ENCODE measurements around the gene MT1M.
"Not testable (repeated sequence)": the region's sequence is repeated elsewhere in the genome, so short reads cannot be mapped to it uniquely, and the experiment has no call there.

MT1M gene

DNA sequence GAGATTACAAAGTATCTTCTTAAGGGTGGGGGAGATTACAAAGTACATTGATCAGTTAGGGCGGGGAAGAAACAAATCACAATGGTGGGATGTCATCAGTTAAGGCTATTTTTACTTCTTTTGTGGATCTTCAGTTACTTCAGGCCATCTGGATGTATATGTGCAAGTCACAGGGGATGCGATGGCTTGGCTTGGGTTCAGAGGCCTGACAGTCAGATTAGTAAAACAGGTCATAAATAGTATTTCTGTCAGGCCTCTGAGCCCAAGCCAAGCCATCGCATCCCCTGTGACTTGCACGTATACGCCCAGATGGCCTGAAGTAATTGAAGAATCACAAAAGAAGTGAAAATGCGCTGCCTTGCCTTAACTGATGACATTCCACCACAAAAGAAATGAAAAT lies 42.1 kb downstream of the MT1M start:
- not testable (repeated sequence) for DNase-seq (ENCODE audit: low read depth)

GRCh38 chr16:56675685-56676210 lies 43.3 kb downstream of the MT1M start:
- DNase-seq (ENCODE audit: low read depth), result peak; percentile 40

DNA sequence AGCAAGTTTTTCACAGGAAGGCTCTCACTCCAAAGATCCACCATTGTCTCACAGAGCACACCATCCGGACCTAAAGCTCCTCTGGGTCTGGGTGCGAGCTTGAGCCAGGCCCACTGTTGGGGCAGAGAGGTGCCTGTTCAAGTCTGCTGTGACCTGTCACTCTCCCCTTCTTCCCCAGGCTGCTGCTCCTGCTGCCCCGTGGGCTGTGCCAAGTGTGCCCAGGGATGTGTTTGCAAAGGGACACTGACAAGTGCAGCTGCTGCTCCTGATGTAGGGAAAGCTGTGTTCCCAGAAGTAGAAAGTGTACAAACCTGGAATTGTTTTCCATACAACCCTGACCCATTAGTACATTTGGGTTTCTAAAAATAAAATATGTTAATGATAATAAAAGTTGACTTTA lies 45.0 kb downstream of the MT1M start:
- no peak for DNase-seq (ENCODE audit: low read depth)

- no peak for DNase-seq (ENCODE audit: low read depth)
Measured at GRCh38 chr16:56679078-56679730, 46.7 kb downstream of the MT1M start.

DNA sequence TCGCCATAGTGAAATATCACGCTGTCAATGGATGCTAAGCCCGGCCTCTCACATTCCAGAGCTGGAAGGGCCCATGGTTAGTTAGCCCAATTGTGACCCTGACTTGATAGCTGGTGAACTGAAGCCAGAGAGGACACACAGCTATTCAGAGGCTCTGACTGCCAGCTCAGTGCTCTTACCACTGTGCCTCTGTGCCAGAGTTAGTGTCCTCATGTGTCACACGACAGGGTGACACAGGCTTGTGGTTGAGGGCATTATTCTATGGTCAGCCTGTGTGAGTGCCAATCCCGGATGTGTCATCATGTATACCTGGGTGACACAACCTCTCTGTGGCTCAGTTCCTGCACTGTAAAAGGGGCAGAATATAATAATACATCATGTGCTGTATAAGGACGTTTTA lies 47.4 kb downstream of the MT1M start:
- DNase-seq (ENCODE audit: low read depth), result no peak

GRCh38 chr16:56681939-56682702 lies 49.7 kb downstream of the MT1M start, which contains the start of gene MT1X:
Gene MT1X (plus strand): TSS chr16:56682470. CDS start chr16:56682541, 71 bp downstream.
- DNase-seq (ENCODE audit: low read depth), result peak; percentile 73

DNA sequence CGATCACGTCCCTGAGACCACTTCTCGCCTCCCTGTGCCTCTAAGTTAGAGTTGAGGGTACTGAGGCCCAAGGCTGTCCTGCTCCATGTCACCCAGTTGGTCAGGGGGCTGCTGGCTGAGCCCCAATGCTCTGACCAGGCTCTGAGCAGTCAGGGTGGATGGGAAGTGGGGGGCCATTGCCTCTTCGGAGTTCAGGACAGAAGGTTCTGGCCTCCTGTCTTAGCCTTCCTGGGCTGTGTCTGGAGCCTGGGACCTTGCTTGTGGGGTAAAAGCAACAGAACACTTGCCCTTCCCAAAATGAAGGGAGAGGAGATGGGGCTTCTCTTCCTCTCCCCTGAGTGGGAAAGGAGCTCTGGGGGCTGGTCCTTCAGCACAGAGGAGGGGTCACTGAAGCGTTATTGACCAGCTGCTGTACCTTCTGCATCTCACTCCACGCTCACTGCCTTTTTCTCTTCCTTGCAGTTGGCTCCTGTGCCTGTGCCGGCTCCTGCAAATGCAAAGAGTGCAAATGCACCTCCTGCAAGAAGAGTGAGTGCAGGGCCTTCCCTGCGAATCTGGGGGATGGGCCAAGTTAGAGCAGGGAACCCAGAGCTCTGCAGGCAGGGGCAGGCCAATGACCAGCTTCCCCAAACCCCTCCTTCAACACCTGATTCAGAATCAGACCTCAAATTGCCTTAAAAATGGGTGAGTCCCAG lies 50.4 kb downstream of the MT1M start:
- DNase-seq (ENCODE audit: low read depth), result no peak

All from stimulated activated CD8-positive, alpha-beta memory T cell treated with anti-CD3 and anti-CD28 coated beads, Interleukin-12 subunit alpha, Interleukin-12 subunit beta, amount 100 ng/mL, for 4 hours (primary cell).